GM19372 (cell line): ENCODE data around the gene LARP6.
A peak's percentile ranks its signal among the peaks of the same experiment; 100 is the strongest.
"Not testable (repeated sequence)": the region's sequence is repeated elsewhere in the genome, so short reads cannot be mapped to it uniquely, and the experiment has no call there.

Source experiments
- ATAC-seq: cut with Tn5 transposase; IDR thresholded peaks from one replicate; pipeline ENCODE4 v1.9.1; 2021; ENCODE audit warnings: mild to moderate bottlenecking, low read depth, moderate library complexity; ENCODE audit not compliant: unreplicated experiment

The LARP6 gene

GRCh38 chr15:70853973-70854665 lies at the start of gene LARP6:
Gene LARP6 (minus strand): TSS chr15:70854157. CDS start chr15:70854088, 69 bp downstream.
- no peak for ATAC-seq

GRCh38 chr15:70902107-70902506 lies 48.1 kb upstream of the LARP6 start:
- no peak for ATAC-seq

- no peak for ATAC-seq
Measured at GRCh38 chr15:70892912-70893560, 39.1 kb upstream of the LARP6 start.

GRCh38 chr15:70892002-70892911 lies 38.3 kb upstream of the LARP6 start, which contains the start of the genes LRRC49 and THAP10:
Gene LRRC49 (plus strand): TSS chr15:70892826. CDS start chr15:70892895, 69 bp downstream.
Gene THAP10 (minus strand): TSS chr15:70892433. CDS start chr15:70892272, 161 bp downstream.
- peak; percentile 79 for ATAC-seq

- no peak for ATAC-seq
Measured at GRCh38 chr15:70882361-70882760, 28.4 kb upstream of the LARP6 start.

- no peak for ATAC-seq
Measured at GRCh38 chr15:70880781-70881180, 26.8 kb upstream of the LARP6 start.

GRCh38 chr15:70879401-70879800 lies 25.4 kb upstream of the LARP6 start:
- ATAC-seq, result no peak

- no peak for ATAC-seq
Measured at GRCh38 chr15:70876683-70877082, 22.7 kb upstream of the LARP6 start.

GRCh38 chr15:70876011-70876410 lies 22.1 kb upstream of the LARP6 start:
- ATAC-seq, result no peak

GRCh38 chr15:70875001-70875782 lies 21.2 kb upstream of the LARP6 start:
- no peak for ATAC-seq

- no peak for ATAC-seq
Measured at GRCh38 chr15:70873232-70874054, 19.5 kb upstream of the LARP6 start.

GRCh38 chr15:70871490-70871889 lies 17.5 kb upstream of the LARP6 start:
- not testable (repeated sequence) for ATAC-seq

GRCh38 chr15:70870051-70870450 lies 16.1 kb upstream of the LARP6 start:
- ATAC-seq, result no peak

- no peak for ATAC-seq
Measured at GRCh38 chr15:70869346-70869745, 15.4 kb upstream of the LARP6 start.

GRCh38 chr15:70867911-70868467 lies 14.0 kb upstream of the LARP6 start:
- no peak for ATAC-seq

- ATAC-seq, result no peak
Measured at GRCh38 chr15:70866982-70867641, 13.2 kb upstream of the LARP6 start.

- no peak for ATAC-seq
Measured at GRCh38 chr15:70863450-70864218, 9.7 kb upstream of the LARP6 start.

GRCh38 chr15:70859998-70860397 lies 6.0 kb upstream of the LARP6 start:
- ATAC-seq, result no peak
